ENCODE results near the gene LRFN3.

Gene LRFN3

DNA sequence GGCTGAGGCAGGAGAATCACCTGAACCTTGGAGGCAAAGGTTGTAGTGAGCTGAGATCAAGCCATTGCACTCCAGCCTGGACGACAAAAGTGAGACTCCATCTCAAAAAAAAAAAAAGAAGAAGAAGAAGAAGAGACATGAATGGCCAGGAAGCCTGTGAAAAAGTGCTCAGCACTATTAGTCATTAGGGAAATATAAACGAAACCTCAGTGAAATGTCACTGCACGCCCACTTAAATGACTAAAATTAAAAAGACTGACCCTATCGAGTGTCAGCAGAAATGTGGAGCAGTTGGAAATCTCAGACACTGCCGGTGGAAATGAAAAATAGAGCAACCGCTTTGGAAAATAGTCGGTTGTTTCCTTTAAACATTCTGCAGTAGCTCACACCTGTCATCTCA lies 22.6 kb upstream of the LRFN3 start:
- no peak for DNase-seq (ENCODE audit: low read depth)
- TF ChIP-seq, protein P1, sequence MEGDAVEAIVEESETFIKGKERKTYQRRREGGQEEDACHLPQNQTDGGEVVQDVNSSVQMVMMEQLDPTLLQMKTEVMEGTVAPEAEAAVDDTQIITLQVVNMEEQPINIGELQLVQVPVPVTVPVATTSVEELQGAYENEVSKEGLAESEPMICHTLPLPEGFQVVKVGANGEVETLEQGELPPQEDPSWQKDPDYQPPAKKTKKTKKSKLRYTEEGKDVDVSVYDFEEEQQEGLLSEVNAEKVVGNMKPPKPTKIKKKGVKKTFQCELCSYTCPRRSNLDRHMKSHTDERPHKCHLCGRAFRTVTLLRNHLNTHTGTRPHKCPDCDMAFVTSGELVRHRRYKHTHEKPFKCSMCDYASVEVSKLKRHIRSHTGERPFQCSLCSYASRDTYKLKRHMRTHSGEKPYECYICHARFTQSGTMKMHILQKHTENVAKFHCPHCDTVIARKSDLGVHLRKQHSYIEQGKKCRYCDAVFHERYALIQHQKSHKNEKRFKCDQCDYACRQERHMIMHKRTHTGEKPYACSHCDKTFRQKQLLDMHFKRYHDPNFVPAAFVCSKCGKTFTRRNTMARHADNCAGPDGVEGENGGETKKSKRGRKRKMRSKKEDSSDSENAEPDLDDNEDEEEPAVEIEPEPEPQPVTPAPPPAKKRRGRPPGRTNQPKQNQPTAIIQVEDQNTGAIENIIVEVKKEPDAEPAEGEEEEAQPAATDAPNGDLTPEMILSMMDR (IDR thresholded peaks at IDR 0.05; ENCODE audit: low read length, missing control alignments) = no peak
- H3K4me3 ChIP-seq (replicated peaks; ENCODE audit: low read depth, low read length) = no peak overlapping the region

GRCh38 chr19:35915443-35915842 lies 20.7 kb upstream of the LRFN3 start:
- no peak overlapping the region for H3K4me3 ChIP-seq (replicated peaks; ENCODE audit: low read depth, low read length)
- TF ChIP-seq, protein P1 (IDR thresholded peaks at IDR 0.05; ENCODE audit: low read length, missing control alignments) = no peak
- DNase-seq (ENCODE audit: low read depth) = no peak

DNA sequence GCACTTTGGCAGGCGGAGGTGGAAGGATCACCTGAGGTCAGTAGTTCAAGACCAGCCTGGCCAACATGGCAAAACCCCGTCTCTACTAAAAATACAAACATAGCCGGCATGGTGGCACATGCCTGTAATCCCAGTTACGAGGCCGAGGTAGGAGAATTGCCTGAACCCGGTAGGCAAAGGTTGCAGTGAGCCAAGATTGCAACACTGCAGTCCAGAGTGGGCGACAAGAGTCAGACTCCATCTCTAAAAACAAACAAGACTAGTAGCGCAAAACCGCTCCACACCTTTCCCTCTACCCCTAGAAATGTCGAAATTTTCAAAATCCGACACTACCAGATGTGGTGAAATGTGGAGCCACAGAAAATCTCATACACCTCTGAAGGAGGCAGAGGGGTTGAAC lies 16.9 kb upstream of the LRFN3 start:
- DNase-seq (ENCODE audit: low read depth) = no peak
- TF ChIP-seq, protein P1 (IDR thresholded peaks at IDR 0.05; ENCODE audit: low read length, missing control alignments) = no peak
- no peak overlapping the region for H3K4me3 ChIP-seq (replicated peaks; ENCODE audit: low read depth, low read length)

DNA sequence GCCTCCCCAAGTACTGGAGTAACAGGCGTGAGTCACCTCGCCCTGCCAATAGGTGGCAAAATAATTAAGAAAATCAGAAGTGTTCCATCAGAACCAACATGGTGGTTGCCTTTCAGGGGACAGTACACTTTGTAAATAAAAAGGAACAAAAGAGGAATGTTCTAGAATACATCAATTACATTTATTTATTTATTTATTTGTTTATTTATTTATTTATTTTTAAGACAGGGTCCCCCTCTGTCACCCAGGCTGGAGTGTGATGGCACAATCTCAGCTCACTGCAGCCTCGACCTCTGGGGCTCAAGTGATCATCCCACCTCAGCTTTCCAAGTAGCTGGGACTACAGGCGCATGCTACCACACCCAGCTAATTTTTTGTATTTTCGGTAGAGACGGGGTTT lies 15.2 kb upstream of the LRFN3 start:
- DNase-seq (ENCODE audit: low read depth) = no peak
- H3K4me3 ChIP-seq (replicated peaks; ENCODE audit: low read depth, low read length) = no peak overlapping the region
- TF ChIP-seq, protein P1 (IDR thresholded peaks at IDR 0.05; ENCODE audit: low read length, missing control alignments) = no peak

DNA sequence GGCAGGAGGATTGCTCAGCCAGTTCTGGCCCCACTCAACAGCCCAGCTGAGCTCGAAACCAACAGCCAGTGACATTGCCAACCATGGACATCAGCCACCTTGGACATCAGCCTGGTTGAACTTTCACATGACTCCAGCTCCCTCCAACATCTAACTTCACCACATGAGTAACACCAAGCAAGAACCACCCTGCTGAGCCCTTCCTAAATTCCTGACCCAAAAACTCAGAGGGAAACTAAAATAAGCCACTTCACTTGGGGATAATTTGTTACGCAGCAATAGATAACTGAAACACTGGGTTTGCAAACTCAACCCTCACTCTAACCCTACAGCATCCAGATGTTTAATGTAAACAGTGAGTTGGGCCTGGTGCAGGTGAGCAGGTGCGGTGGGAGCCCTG lies 10.7 kb upstream of the LRFN3 start:
- H3K4me3 ChIP-seq (replicated peaks; ENCODE audit: low read depth, low read length) = no peak overlapping the region
- no peak for DNase-seq (ENCODE audit: low read depth)
- TF ChIP-seq, protein P1 (IDR thresholded peaks at IDR 0.05; ENCODE audit: low read length, missing control alignments) = no peak

GRCh38 chr19:35928507-35928906 lies 7.7 kb upstream of the LRFN3 start:
- TF ChIP-seq, protein P1 (IDR thresholded peaks at IDR 0.05; ENCODE audit: low read length, missing control alignments) = no peak
- DNase-seq (ENCODE audit: low read depth) = no peak
- no peak overlapping the region for H3K4me3 ChIP-seq (replicated peaks; ENCODE audit: low read depth, low read length)

- H3K4me3 ChIP-seq (replicated peaks; ENCODE audit: low read depth, low read length) = no peak overlapping the region
- TF ChIP-seq, protein P1 (IDR thresholded peaks at IDR 0.05; ENCODE audit: low read length, missing control alignments) = no peak
- no peak for DNase-seq (ENCODE audit: low read depth)
Observed at GRCh38 chr19:35929876-35930275, 6.3 kb upstream of the LRFN3 start.
